ENCODE results near the gene BTBD9. TPM values are rescaled to one million over a fixed set of nuclear protein-coding genes. Genes with fewer than 3 reads are reported as not detected.

Gene BTBD9
- total and polyA plus RNA-seq, 4 donors, result 8.7 to 73.9 (median 28.3) TPM

DNA sequence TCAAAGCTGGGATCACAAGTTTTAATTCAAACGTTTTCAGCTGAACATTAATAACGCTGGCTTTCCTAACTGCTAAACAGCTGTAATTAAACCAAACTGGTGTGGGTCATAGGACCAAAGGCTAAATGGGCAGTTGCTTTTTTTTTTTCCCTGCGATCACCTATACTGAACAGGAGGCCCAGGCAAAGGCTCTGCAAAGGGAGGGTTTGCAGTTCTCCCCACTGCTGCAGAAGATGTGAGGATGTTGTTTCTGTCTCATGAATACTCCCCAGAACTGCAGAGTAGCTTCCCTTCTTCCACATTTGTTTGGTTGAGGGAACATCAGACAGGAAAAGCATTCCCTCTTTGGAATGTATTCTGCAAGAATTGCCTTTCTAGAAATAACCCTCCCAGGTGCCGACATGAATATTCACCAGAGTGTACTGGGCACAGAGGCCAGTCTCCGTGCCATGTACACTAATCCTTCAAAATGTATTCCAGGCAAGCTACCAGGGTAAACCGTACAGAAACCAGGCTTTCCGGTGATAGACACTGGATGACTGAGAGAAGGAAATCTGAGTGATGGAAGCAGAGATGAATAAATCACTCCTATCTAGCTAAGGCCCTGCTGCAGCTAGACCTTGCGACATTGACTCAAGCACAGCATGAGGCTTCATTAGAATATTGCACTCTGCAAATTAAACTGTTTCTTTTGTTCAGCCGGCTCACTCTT lies 370.1 kb downstream of the BTBD9 start:
- no peak overlapping the region for H3K9ac ChIP-seq (ENCODE audit: insufficient read depth in 1 of 2, low read length in 2 of 2)
- ATAC-seq (ENCODE audit: insufficient read depth, low FRiP score), result no peak
- no peaks in the 10 kb centered on the region for H3K9me3 ChIP-seq (ENCODE audit: control insufficient read depth in 4 of 4, insufficient read depth in 3 of 4, low read length in 3 of 4)
- peaks cover 0 to 5% (median 4%) of the 10 kb centered on the region in 5 donors for H3K4me1 ChIP-seq (ENCODE audit: control insufficient read depth in 5 of 5, insufficient read depth in 5 of 5, low read length in 5 of 5)
- peaks cover 0 to 1% (median 0%) of the 10 kb centered on the region in 4 donors for H3K36me3 ChIP-seq (ENCODE audit: control insufficient read depth in 4 of 4, insufficient read depth in 4 of 4, low read length in 4 of 4)
- WGBS, 2 donors, result 76 to 81% methylated on average over 9 of the region's 9 CpGs
- DNase-seq, result no peak
- H3K27me3 ChIP-seq (ENCODE audit: control insufficient read depth in 3 of 3, insufficient read depth in 3 of 3, low read length in 2 of 3), result no peaks in the 10 kb centered on the region
- no peak overlapping the region for H3K27ac ChIP-seq (ENCODE audit: low read depth in 1 of 2, low read length in 1 of 2)
- TF ChIP-seq, protein P1, sequence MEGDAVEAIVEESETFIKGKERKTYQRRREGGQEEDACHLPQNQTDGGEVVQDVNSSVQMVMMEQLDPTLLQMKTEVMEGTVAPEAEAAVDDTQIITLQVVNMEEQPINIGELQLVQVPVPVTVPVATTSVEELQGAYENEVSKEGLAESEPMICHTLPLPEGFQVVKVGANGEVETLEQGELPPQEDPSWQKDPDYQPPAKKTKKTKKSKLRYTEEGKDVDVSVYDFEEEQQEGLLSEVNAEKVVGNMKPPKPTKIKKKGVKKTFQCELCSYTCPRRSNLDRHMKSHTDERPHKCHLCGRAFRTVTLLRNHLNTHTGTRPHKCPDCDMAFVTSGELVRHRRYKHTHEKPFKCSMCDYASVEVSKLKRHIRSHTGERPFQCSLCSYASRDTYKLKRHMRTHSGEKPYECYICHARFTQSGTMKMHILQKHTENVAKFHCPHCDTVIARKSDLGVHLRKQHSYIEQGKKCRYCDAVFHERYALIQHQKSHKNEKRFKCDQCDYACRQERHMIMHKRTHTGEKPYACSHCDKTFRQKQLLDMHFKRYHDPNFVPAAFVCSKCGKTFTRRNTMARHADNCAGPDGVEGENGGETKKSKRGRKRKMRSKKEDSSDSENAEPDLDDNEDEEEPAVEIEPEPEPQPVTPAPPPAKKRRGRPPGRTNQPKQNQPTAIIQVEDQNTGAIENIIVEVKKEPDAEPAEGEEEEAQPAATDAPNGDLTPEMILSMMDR (IDR thresholded peaks at IDR 0.05; ENCODE audit: control extremely low read depth, extremely low read depth), result no peak
- H3K4me3 ChIP-seq, result no peak overlapping the region

DNA sequence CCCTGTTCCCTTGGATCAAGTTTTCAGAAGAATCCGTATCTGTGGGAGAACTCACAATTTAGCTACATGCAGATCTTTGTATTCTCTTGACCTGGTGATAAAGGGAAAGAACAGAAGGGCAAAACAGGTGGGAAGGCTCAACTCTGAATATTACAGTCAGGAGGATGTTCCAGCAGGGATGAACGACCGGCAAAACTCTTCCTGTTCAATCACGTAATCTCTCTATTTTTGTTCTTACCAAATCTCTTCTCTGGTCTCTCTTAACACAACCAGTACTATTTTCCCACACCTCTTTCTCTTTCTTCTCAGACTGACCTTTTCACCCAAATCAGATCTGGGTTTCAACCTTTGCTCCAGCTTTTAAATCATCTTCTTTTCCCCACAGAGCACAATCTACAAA lies 371.4 kb downstream of the BTBD9 start:
- H3K27ac ChIP-seq (ENCODE audit: low read depth in 1 of 2, low read length in 1 of 2), result no peak overlapping the region
- WGBS, 2 donors, result 71 to 85% methylated on average over 4 of the region's 4 CpGs
- no peaks in the 10 kb centered on the region for H3K27me3 ChIP-seq (ENCODE audit: control insufficient read depth in 3 of 3, insufficient read depth in 3 of 3, low read length in 2 of 3)
- H3K4me3 ChIP-seq, result no peak overlapping the region
- TF ChIP-seq, protein P1 (IDR thresholded peaks at IDR 0.05; ENCODE audit: control extremely low read depth, extremely low read depth), result no peak
- H3K9ac ChIP-seq (ENCODE audit: insufficient read depth in 1 of 2, low read length in 2 of 2), result no peak overlapping the region
- peaks cover 0 to 2% (median 0%) of the 10 kb centered on the region in 4 donors for H3K36me3 ChIP-seq (ENCODE audit: control insufficient read depth in 4 of 4, insufficient read depth in 4 of 4, low read length in 4 of 4)
- ATAC-seq (ENCODE audit: insufficient read depth, low FRiP score) (no peak), DNase-seq (no peak)
- peaks cover 0 to 5% (median under 1%) of the 10 kb centered on the region in 5 donors for H3K4me1 ChIP-seq (ENCODE audit: control insufficient read depth in 5 of 5, insufficient read depth in 5 of 5, low read length in 5 of 5)
- H3K9me3 ChIP-seq (ENCODE audit: control insufficient read depth in 4 of 4, insufficient read depth in 3 of 4, low read length in 3 of 4), result no peaks in the 10 kb centered on the region

DNA sequence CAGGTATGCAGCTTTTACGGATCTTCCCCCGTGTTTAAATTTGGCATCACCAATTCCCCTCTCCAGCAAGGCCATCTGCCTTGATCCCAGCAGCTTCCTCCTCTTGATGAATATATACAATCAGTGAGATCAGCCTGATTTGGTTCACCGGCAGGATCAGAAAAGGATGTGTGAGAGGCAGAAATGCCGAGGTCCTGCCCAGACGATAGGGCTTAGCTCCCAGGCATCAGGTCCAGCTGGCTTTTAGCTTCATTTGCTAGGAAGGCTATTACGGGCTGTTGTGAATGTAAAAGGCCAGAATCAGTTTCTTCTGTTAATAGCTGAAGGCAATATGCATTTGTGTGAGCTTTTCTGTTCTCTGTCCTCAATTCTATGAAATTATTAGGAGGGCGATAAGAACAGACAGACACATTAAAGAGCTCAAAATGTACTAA lies 372.8 kb downstream of the BTBD9 start:
- TF ChIP-seq, protein P1 (IDR thresholded peaks at IDR 0.05; ENCODE audit: control extremely low read depth, extremely low read depth), result no peak
- H3K9ac ChIP-seq (ENCODE audit: insufficient read depth in 1 of 2, low read length in 2 of 2), result no peak overlapping the region
- no peak for DNase-seq

More for the DNA sequence above, 372.8 kb downstream of the BTBD9 start:
- H3K9me3 ChIP-seq (ENCODE audit: control insufficient read depth in 4 of 4, insufficient read depth in 3 of 4, low read length in 3 of 4), result no peaks in the 10 kb centered on the region
- H3K4me3 ChIP-seq, result no peak overlapping the region
- 84 to 93% methylated on average over 7 of the region's 7 CpGs for WGBS, 2 donors
- H3K27me3 ChIP-seq (ENCODE audit: control insufficient read depth in 3 of 3, insufficient read depth in 3 of 3, low read length in 2 of 3), result no peaks in the 10 kb centered on the region
- no peak for ATAC-seq (ENCODE audit: insufficient read depth, low FRiP score)
- no peak overlapping the region for H3K27ac ChIP-seq (ENCODE audit: low read depth in 1 of 2, low read length in 1 of 2)
- peaks cover 0 to 9% (median 5%) of the 10 kb centered on the region in 5 donors for H3K4me1 ChIP-seq (ENCODE audit: control insufficient read depth in 5 of 5, insufficient read depth in 5 of 5, low read length in 5 of 5)
- H3K36me3 ChIP-seq (ENCODE audit: control insufficient read depth in 4 of 4, insufficient read depth in 4 of 4, low read length in 4 of 4), result peaks cover 0 to 2% (median 0%) of the 10 kb centered on the region in 4 donors
